GM12878 (cell line): ENCODE results near the gene UBQLN4. TPM values are rescaled to one million over a fixed set of nuclear protein-coding genes. Genes with fewer than 3 reads are reported as not detected.
A peak's percentile ranks its signal among the peaks of the same experiment; 100 is the strongest.

Source experiments
- ESRRA ChIP-seq: IDR thresholded peaks from 2 replicates; pipeline ENCODE4 v1.6.1; 2012; ENCODE audit warnings: mild to moderate bottlenecking, low read length, improper control_type of control experiment
- HSF1 ChIP-seq: fragments of 150-350 bp; IDR thresholded peaks from 2 replicates; pipeline ENCODE4 v1.6.1; 2014; ENCODE audit warnings: mild to moderate bottlenecking, low read depth, low read length
- PRDM15 ChIP-seq: fragments of 450-650 bp; formaldehyde crosslinking; IDR thresholded peaks from 2 replicates; pipeline ENCODE4 v1.4.0; 2020; ENCODE audit warnings: mild to moderate bottlenecking, moderate library complexity
- RELB ChIP-seq: fragments of 450-650 bp; IDR thresholded peaks from 2 replicates; pipeline ENCODE4 v1.6.1; 2017; ENCODE audit warnings: low read depth, mild to moderate bottlenecking, moderate library complexity
- REST ChIP-seq: IDR thresholded peaks from 2 replicates; pipeline ENCODE4 v1.6.1; 2012; ENCODE audit warnings: mild to moderate bottlenecking, low read depth, low read length
- SKIL ChIP-seq: fragments of 450-650 bp; IDR thresholded peaks from 2 replicates; pipeline ENCODE4 v1.6.1; 2017; ENCODE audit warnings: mild to moderate bottlenecking, low read depth, inconsistent platforms; ENCODE audit not compliant: poor library complexity, severe bottlenecking
- SMC3 ChIP-seq: IDR thresholded peaks from 2 replicates; pipeline ENCODE4 v1.6.1; 2011; ENCODE audit warnings: low read length, improper control_type of control experiment, borderline replicate concordance
- YBX1 ChIP-seq: fragments of 450-650 bp; IDR thresholded peaks from 2 replicates; pipeline ENCODE4 v1.6.1; 2016; ENCODE audit warnings: antibody characterized with exemption
- ZBED1 ChIP-seq: IDR thresholded peaks from 2 replicates; pipeline ENCODE4 v1.6.1; 2016; ENCODE audit warnings: borderline replicate concordance
- ZBTB40 ChIP-seq: fragments of 450-650 bp; IDR thresholded peaks from 2 replicates; pipeline ENCODE4 v1.6.1; 2016; ENCODE audit warnings: mild to moderate bottlenecking, moderate library complexity, borderline replicate concordance
- polyA plus RNA-seq, 11 experiments: library from polyadenylated mRNA; depleted of rRNA in 4 of 11; unstranded in 6 of 11; stranded (reverse) in 5 of 11; fragments of >200 nt; fragmentation: Nextera tagmentation in 4 of 11; fragmentation: Illumina TruSeq in 1 of 11; extraction: Ambion mirVana in 4 of 11; extraction: Trizol in 1 of 11; gene quantifications; 1 replicate in 1 of 11; 2 replicates in 10 of 11; pipeline versions ENCODE4 v1.2.1 to v1.2.3, GENCODE V29; 2011 to 2016; ENCODE audit warnings: inconsistent platforms in 2 of 11, missing spikeins in 2 of 11, low read depth in 1 of 11
- total RNA-seq, 4 experiments: library from RNA; depleted of rRNA in 3 of 4; stranded (reverse); fragments of >200 nt in 3 of 4; fragmentation: Illumina TruSeq in 1 of 4; extraction: Trizol in 1 of 4; gene quantifications; 2 replicates each; pipeline versions ENCODE4 v1.2.1 to v1.2.3, GENCODE V29; 2013 to 2021

Gene UBQLN4
- total and polyA plus RNA-seq, 10 of the 15 experiments (the other 5 are each of a cell fraction or from before 2014, with no cell fraction given): 10.0 to 44.6 (median 19.7) TPM

- TF ChIP-seq PRDM15 (CRISPR knock-in tag) (no peak), ZBED1 (no peak), SMC3 (no peak), SKIL (no peak), YBX1 (no peak), ESRRA (0 out of 2 replicates have a peak, but pooled peaks have one; percentile 9), HSF1 (no peak), ZBTB40 (peak; percentile 52), RELB (no peak), REST (no peak)
Measured at GRCh38 chr1:156076609-156077429, 23.2 kb upstream of the UBQLN4 start (continued).
